OCI-LY1 (cell line): ENCODE results near the gene KIFC3.
"Not testable (repeated sequence)": the region's sequence is repeated elsewhere in the genome, so short reads cannot be mapped to it uniquely, and the experiment has no call there.

Source experiments
- H2AFZ ChIP-seq: fragments of 200-600 bp; sonication (generic), shearing (Covaris generic); 2 replicates; pipeline ENCODE4 v1.6.0; 2014; ENCODE audit warnings: antibody characterized with exemption, mild to moderate bottlenecking, low read length
- H3F3A ChIP-seq: fragments of 200-600 bp; sonication (generic), shearing (Covaris generic); 2 replicates; pipeline ENCODE4 v1.6.0; 2014; ENCODE audit warnings: mild to moderate bottlenecking, antibody characterized with exemption, low read length, moderate library complexity; ENCODE audit not compliant: insufficient read depth
- H3K27ac ChIP-seq: fragments of 200-600 bp; sonication (generic); 2 replicates; pipeline ENCODE4 v1.5.1; 2014; ENCODE audit warnings: low read length, mixed run types, mild to moderate bottlenecking, low read depth; ENCODE audit not compliant: poor library complexity, severe bottlenecking
- H3K27me3 ChIP-seq: fragments of 200-600 bp; sonication (generic); 2 replicates; pipeline ENCODE4 v1.6.0; 2014; ENCODE audit warnings: antibody characterized with exemption, mild to moderate bottlenecking, low read length, moderate library complexity; ENCODE audit not compliant: insufficient read depth
- H3K36me3 ChIP-seq: fragments of 200-600 bp; sonication (generic); 2 replicates; pipeline ENCODE4 v1.6.1; 2014; ENCODE audit warnings: mild to moderate bottlenecking, antibody characterized with exemption, low read length, moderate library complexity, mixed read lengths; ENCODE audit not compliant: insufficient read depth
- H3K4me1 ChIP-seq: fragments of 200-600 bp; sonication (generic); 2 replicates; pipeline ENCODE4 v1.5.1; 2014; ENCODE audit warnings: mild to moderate bottlenecking, low read length, moderate library complexity; ENCODE audit not compliant: insufficient read depth, severe bottlenecking
- H3K4me2 ChIP-seq: fragments of 200-600 bp; sonication (generic), shearing (Covaris generic); 2 replicates; pipeline ENCODE4 v1.6.1; 2014; ENCODE audit warnings: low read length
- H3K4me3 ChIP-seq: fragments of 200-600 bp; sonication (generic); 2 replicates; pipeline ENCODE4 v1.5.1; 2014; ENCODE audit warnings: low read length, low read depth, mild to moderate bottlenecking, mixed read lengths; ENCODE audit not compliant: poor library complexity, severe bottlenecking
- H3K79me2 ChIP-seq: fragments of 200-600 bp; shearing (Covaris generic); 2 replicates; pipeline ENCODE4 v1.6.1; 2016; ENCODE audit warnings: mixed run types, low read length, mixed read lengths; ENCODE audit not compliant: insufficient read depth
- H3K9ac ChIP-seq: fragments of 200-600 bp; sonication (generic), shearing (Covaris generic); 2 replicates; pipeline ENCODE4 v1.6.1; 2014; ENCODE audit warnings: mild to moderate bottlenecking, low read length, mixed read lengths
- H3K9me2 ChIP-seq: fragments of 200-600 bp; sonication (generic), shearing (Covaris generic); 2 replicates; pipeline ENCODE4 v1.6.1; 2014; ENCODE audit warnings: low read depth, mild to moderate bottlenecking, low read length, mixed read lengths
- H3K9me3 ChIP-seq: fragments of 200-600 bp; shearing (Covaris generic); 2 replicates; pipeline ENCODE4 v1.6.1; 2014; ENCODE audit warnings: low read length, mixed read lengths
- H4K20me1 ChIP-seq: fragments of 200-600 bp; sonication (generic), shearing (Covaris generic); 2 replicates; pipeline ENCODE4 v1.6.0; 2016; ENCODE audit warnings: mild to moderate bottlenecking, low read length; ENCODE audit not compliant: insufficient read depth
- EZH2 ChIP-seq: fragments of 200-600 bp; sonication (generic), shearing (Covaris generic); IDR thresholded peaks from 2 replicates; pipeline ENCODE4 v1.8.0; 2017; ENCODE audit warnings: borderline replicate concordance, mixed run types, mild to moderate bottlenecking, antibody characterized with exemption, low read length, moderate library complexity, mixed read lengths
- TF ChIP-seq, protein P1 (sequence below): fragments of 200-600 bp; sonication (generic), shearing (Covaris generic); IDR thresholded peaks from 2 replicates; pipeline ENCODE4 v1.5.1; 2017; ENCODE audit warnings: mild to moderate bottlenecking, antibody characterized with exemption, low read length, moderate library complexity, mixed read lengths

The KIFC3 gene

DNA sequence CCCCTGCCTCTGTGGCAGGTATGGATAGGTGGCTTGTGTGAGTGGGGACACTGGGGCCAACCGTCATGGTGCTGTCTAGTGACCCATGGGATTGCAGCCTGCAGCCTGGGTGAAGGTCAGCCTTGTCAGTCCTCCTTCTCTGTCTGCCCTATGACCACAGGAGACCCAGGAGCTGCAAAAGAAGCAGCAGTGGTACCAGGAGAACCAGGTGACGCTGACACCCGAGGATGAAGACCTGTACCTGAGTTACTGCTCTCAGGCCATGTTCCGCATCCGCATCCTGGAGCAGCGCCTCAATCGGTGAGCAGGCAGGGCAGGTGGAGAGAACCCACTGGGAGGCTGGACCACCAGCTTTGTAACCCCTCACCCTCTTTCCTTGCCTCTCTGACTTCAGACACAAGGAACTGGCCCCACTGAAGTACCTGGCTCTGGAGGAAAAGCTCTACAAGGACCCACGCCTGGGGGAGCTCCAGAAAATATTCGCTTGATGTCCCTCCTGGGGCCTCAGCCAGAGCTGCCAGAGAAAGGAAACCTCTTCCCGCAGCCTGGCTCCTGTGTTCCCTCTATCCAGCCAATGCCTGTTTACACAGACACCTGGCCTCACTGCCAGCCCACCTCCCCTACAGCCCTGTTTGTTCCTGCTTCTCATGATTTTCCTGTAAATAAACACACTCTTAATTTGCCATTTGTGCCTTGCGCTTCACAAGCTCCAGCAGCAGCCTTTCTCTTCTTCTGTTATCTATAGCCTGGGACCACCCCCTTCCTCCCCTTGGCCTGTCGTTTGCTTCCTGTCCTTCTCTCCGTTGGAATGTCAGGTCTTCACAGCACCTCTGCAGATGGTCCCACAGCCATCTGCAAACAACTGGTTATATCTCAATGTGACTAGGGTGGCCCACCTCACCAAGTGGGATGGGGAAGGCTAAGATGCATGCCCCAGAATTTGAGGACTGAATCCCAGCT, 71.2 kb downstream of the KIFC3 start:
- Histone ChIP-seq H3K9ac (no peak overlapping the region), H3K36me3 (no peaks in the 10 kb centered on the region; the same call in 1 of the 2 replicates), H3K9me3 (peaks cover 12% of the 10 kb centered on the region; the same call in 1 of the 2 replicates), H2AFZ (no peak overlapping the region), H3K79me2 (no peaks in the 10 kb centered on the region), H3K4me3 (no peak overlapping the region), H3K9me2 (no peaks in the 10 kb centered on the region), H3K4me2 (no peak overlapping the region), H3F3A (no peaks in the 10 kb centered on the region), H3K27ac (no peak overlapping the region), H3K27me3 (no peaks in the 10 kb centered on the region), H4K20me1 (no peaks in the 10 kb centered on the region), H3K4me1 (peaks cover 9% of the 10 kb centered on the region)
- TF ChIP-seq, protein P1, sequence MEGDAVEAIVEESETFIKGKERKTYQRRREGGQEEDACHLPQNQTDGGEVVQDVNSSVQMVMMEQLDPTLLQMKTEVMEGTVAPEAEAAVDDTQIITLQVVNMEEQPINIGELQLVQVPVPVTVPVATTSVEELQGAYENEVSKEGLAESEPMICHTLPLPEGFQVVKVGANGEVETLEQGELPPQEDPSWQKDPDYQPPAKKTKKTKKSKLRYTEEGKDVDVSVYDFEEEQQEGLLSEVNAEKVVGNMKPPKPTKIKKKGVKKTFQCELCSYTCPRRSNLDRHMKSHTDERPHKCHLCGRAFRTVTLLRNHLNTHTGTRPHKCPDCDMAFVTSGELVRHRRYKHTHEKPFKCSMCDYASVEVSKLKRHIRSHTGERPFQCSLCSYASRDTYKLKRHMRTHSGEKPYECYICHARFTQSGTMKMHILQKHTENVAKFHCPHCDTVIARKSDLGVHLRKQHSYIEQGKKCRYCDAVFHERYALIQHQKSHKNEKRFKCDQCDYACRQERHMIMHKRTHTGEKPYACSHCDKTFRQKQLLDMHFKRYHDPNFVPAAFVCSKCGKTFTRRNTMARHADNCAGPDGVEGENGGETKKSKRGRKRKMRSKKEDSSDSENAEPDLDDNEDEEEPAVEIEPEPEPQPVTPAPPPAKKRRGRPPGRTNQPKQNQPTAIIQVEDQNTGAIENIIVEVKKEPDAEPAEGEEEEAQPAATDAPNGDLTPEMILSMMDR, result no peak
- TF ChIP-seq EZH2, result no peak

DNA sequence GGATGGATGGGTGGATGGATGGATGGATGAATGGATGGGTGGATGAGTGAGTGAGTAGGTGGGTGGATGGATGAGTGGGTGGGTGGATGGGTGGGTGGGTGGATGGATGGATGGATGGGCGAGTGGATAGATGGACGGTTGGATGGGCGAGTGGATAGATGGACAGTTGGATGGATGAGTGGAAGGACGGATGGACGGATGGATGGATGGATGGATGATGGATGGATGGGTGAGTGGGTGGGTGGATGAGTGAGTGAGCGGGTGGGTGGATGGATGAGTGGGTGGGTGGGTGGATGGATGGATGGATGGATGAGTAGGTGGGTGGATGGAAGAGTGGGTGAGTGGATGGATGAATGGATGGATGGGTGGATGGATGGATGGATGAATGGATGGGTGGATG, 72.4 kb downstream of the KIFC3 start:
- not testable (repeated sequence) for H3K36me3 ChIP-seq, H3F3A ChIP-seq, H3K79me2 ChIP-seq, H3K27me3 ChIP-seq, H3K4me1 ChIP-seq, H3K9ac ChIP-seq, H4K20me1 ChIP-seq, H2AFZ ChIP-seq, H3K4me3 ChIP-seq, H3K4me2 ChIP-seq, H3K27ac ChIP-seq, H3K9me2 ChIP-seq
- H3K9me3 ChIP-seq, result peaks cover 12% of the 10 kb centered on the region; the same call in 1 of the 2 replicates

DNA sequence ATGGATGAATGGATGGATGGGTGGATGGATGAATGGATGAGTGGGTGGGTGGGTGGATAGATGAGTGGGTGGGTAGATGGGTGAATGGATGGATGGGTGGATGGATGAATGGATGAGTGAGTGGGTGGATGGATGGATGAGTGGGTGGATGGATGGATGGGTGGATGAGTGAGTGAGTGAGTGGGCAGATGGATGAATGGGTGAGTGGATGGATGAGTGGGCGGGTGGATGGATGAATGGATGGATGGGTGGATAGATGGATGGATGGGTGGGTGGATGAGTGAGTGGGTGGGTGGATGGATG, 73.2 kb downstream of the KIFC3 start:
- H3K9me2 ChIP-seq, result no peaks in the 10 kb centered on the region
- no peak overlapping the region for H3K4me3 ChIP-seq
- H3K79me2 ChIP-seq, result no peaks in the 10 kb centered on the region
- peaks cover 2% of the 10 kb centered on the region for H3K4me1 ChIP-seq
- H3K36me3 ChIP-seq, result no peaks in the 10 kb centered on the region; the same call in 1 of the 2 replicates
- H3K27me3 ChIP-seq, result no peaks in the 10 kb centered on the region
- no peaks in the 10 kb centered on the region for H4K20me1 ChIP-seq
- H3K27ac ChIP-seq, result no peak overlapping the region
- H2AFZ ChIP-seq, result no peak overlapping the region
- no peak overlapping the region for H3K4me2 ChIP-seq
- H3K9me3 ChIP-seq, result peaks cover 12% of the 10 kb centered on the region; the same call in 1 of the 2 replicates
- H3F3A ChIP-seq, result no peaks in the 10 kb centered on the region
- no peak overlapping the region for H3K9ac ChIP-seq
- TF ChIP-seq, protein P1, result no peak
- no peak for TF ChIP-seq EZH2
